SK-N-SH treated with all-trans-retinoic acid at 6 μM for 48 hours (cell line): ENCODE data around the gene ZNF70.

Experiments used
- ATAC-seq: fragments of 200-7000 bp; cut with Tn5 transposase; 3 replicates; pipeline ENCODE4 v1.9.1; 2020; ENCODE audit warnings: mild to moderate bottlenecking, moderate library complexity
- ARNTL ChIP-seq: fragments of 450-650 bp; formaldehyde crosslinking; IDR thresholded peaks from 2 replicates; pipeline ENCODE4 v1.5.0; 2020; ENCODE audit warnings: low read depth, mild to moderate bottlenecking, moderate library complexity, borderline replicate concordance
- BACH2 ChIP-seq: fragments of 250-450 bp; sonication (Bioruptor Pico); IDR thresholded peaks from 2 replicates; pipeline ENCODE4 v1.9.0; 2021; ENCODE audit warnings: mild to moderate bottlenecking, borderline replicate concordance
- CSDC2 ChIP-seq: fragments of 250-450 bp; sonication (Bioruptor Pico); IDR thresholded peaks from 2 replicates; pipeline ENCODE4 v1.5.0; 2020; ENCODE audit warnings: mild to moderate bottlenecking, moderate library complexity
- ESRRG ChIP-seq: fragments of 250-450 bp; sonication (Bioruptor Pico); IDR thresholded peaks from 2 replicates; pipeline ENCODE4 v1.6.1; 2021; ENCODE audit warnings: mild to moderate bottlenecking
- GLIS3 ChIP-seq: fragments of 250-450 bp; sonication (Bioruptor Pico); IDR thresholded peaks from 2 replicates; pipeline ENCODE4 v1.5.0; 2020; ENCODE audit warnings: mild to moderate bottlenecking, moderate library complexity
- ISL1 ChIP-seq: fragments of 250-450 bp; sonication (Bioruptor Pico); IDR thresholded peaks from 2 replicates; pipeline ENCODE4 v2.1.2; 2022; ENCODE audit warnings: mild to moderate bottlenecking, moderate library complexity
- OSR1 ChIP-seq: fragments of 250-450 bp; sonication (Bioruptor Pico); IDR thresholded peaks from 2 replicates; pipeline ENCODE4 v1.8.0; 2022; ENCODE audit warnings: moderate library complexity, mild to moderate bottlenecking, inconsistent platforms
- POU6F1 ChIP-seq: fragments of 250-450 bp; sonication (Bioruptor Pico); IDR thresholded peaks from 2 replicates; pipeline ENCODE4 v1.8.0; 2021; ENCODE audit warnings: low read depth, mild to moderate bottlenecking, moderate library complexity, borderline replicate concordance
- PPARA ChIP-seq: fragments of 250-450 bp; sonication (Bioruptor Pico); IDR thresholded peaks from 2 replicates; pipeline ENCODE4 v1.5.0; 2020; ENCODE audit warnings: mild to moderate bottlenecking, borderline replicate concordance
- RARB ChIP-seq: fragments of 250-450 bp; sonication (Bioruptor Pico); IDR thresholded peaks from 2 replicates; pipeline ENCODE4 v1.8.0; 2021; ENCODE audit warnings: mild to moderate bottlenecking, moderate library complexity
- SNAI2 ChIP-seq: fragments of 250-450 bp; sonication (Bioruptor Pico); IDR thresholded peaks from 2 replicates; pipeline ENCODE4 v1.5.0; 2020; ENCODE audit warnings: mild to moderate bottlenecking, moderate library complexity
- TCF4 ChIP-seq: fragments of 250-450 bp; sonication (Bioruptor Pico); IDR thresholded peaks from 2 replicates; pipeline ENCODE4 v1.8.0; 2021; ENCODE audit warnings: mild to moderate bottlenecking, moderate library complexity, borderline replicate concordance
- TOX ChIP-seq: fragments of 250-450 bp; sonication (Bioruptor Pico); IDR thresholded peaks from 2 replicates; pipeline ENCODE4 v1.8.0; 2021; ENCODE audit warnings: mild to moderate bottlenecking, moderate library complexity, borderline replicate concordance
- TSHZ2 ChIP-seq: fragments of 250-450 bp; sonication (Bioruptor Pico); IDR thresholded peaks from 2 replicates; pipeline ENCODE4 v1.5.0; 2020; ENCODE audit warnings: mild to moderate bottlenecking, moderate library complexity
- ZC3H10 ChIP-seq: fragments of 250-450 bp; sonication (Bioruptor Pico); IDR thresholded peaks from 2 replicates; pipeline ENCODE4 v1.5.1; 2021; ENCODE audit warnings: mild to moderate bottlenecking, moderate library complexity
- ZFP3 ChIP-seq: fragments of 250-450 bp; sonication (Bioruptor Pico); IDR thresholded peaks from 2 replicates; pipeline ENCODE4 v1.5.0; 2020; ENCODE audit warnings: mild to moderate bottlenecking, moderate library complexity
- ZFP30 ChIP-seq: fragments of 450-650 bp; formaldehyde crosslinking; IDR thresholded peaks from 2 replicates; pipeline ENCODE4 v1.5.0; 2022; ENCODE audit warnings: mild to moderate bottlenecking, moderate library complexity
- ZNF565 ChIP-seq: fragments of 450-650 bp; formaldehyde crosslinking; conservative IDR thresholded peaks from 2 replicates; pipeline ENCODE4 v1.5.0; 2020; ENCODE audit warnings: low read depth, mild to moderate bottlenecking, moderate library complexity
- ZNF70 ChIP-seq: fragments of 450-650 bp; formaldehyde crosslinking; IDR thresholded peaks from 2 replicates; pipeline ENCODE4 v1.5.0; 2020; ENCODE audit warnings: mild to moderate bottlenecking, moderate library complexity
- TF ChIP-seq, protein P1 (sequence below): fragments of 250-450 bp; sonication (Bioruptor Pico); IDR thresholded peaks from 2 replicates; pipeline ENCODE4 v1.5.1; 2020; ENCODE audit warnings: low read depth, mild to moderate bottlenecking, moderate library complexity
- TF ChIP-seq, protein P2 (sequence below): fragments of 250-450 bp; sonication (Bioruptor Pico); IDR thresholded peaks from 2 replicates; pipeline ENCODE4 v1.8.0; 2020; ENCODE audit warnings: mild to moderate bottlenecking, moderate library complexity, borderline replicate concordance
- TF ChIP-seq, protein P3 (sequence below): fragments of 250-450 bp; sonication (Bioruptor Pico); IDR thresholded peaks from 2 replicates; pipeline ENCODE4 v1.5.1; 2021; ENCODE audit warnings: mild to moderate bottlenecking, moderate library complexity

ZNF70 gene

DNA sequence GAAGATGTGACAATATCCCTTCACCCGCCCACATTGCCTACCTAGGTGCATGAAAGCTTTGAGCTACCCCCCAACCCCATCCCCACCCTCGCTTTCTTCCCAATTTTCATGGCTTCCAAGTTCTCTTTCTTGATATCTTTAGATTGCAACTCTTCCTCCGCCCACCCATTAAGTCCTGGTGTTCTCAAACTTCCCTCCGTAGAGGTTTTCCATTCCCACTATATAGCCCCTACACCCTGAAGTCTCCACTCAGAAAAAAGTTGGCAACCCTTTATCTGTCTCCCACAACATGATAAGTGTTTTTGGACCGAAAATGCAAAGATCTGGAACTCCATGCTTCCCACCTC is 572 bp downstream of the ZNF70 start:
- TF ChIP-seq TSHZ2 (CRISPR knock-in tag), result no peak
- no peak for TF ChIP-seq ZFP30 (CRISPR knock-in tag)
- TF ChIP-seq SNAI2, result no peak
- TF ChIP-seq ZFP3, result no peak
- TF ChIP-seq OSR1 (CRISPR knock-in tag), result no peak
- TF ChIP-seq ESRRG (CRISPR knock-in tag), result no peak
- TF ChIP-seq, protein P1, sequence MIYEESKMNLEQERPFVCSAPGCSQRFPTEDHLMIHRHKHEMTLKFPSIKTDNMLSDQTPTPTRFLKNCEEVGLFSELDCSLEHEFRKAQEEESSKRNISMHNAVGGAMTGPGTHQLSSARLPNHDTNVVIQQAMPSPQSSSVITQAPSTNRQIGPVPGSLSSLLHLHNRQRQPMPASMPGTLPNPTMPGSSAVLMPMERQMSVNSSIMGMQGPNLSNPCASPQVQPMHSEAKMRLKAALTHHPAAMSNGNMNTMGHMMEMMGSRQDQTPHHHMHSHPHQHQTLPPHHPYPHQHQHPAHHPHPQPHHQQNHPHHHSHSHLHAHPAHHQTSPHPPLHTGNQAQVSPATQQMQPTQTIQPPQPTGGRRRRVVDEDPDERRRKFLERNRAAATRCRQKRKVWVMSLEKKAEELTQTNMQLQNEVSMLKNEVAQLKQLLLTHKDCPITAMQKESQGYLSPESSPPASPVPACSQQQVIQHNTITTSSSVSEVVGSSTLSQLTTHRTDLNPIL (CRISPR knock-in tag), result no peak
- TF ChIP-seq, protein P2, sequence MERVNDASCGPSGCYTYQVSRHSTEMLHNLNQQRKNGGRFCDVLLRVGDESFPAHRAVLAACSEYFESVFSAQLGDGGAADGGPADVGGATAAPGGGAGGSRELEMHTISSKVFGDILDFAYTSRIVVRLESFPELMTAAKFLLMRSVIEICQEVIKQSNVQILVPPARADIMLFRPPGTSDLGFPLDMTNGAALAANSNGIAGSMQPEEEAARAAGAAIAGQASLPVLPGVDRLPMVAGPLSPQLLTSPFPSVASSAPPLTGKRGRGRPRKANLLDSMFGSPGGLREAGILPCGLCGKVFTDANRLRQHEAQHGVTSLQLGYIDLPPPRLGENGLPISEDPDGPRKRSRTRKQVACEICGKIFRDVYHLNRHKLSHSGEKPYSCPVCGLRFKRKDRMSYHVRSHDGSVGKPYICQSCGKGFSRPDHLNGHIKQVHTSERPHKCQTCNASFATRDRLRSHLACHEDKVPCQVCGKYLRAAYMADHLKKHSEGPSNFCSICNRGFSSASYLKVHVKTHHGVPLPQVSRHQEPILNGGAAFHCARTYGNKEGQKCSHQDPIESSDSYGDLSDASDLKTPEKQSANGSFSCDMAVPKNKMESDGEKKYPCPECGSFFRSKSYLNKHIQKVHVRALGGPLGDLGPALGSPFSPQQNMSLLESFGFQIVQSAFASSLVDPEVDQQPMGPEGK (CRISPR knock-in tag), result no peak
- no peak for TF ChIP-seq ISL1 (CRISPR knock-in tag)
- TF ChIP-seq ZNF565, result no peak
- TF ChIP-seq TCF4 (CRISPR knock-in tag), result no peak
- TF ChIP-seq, protein P3, sequence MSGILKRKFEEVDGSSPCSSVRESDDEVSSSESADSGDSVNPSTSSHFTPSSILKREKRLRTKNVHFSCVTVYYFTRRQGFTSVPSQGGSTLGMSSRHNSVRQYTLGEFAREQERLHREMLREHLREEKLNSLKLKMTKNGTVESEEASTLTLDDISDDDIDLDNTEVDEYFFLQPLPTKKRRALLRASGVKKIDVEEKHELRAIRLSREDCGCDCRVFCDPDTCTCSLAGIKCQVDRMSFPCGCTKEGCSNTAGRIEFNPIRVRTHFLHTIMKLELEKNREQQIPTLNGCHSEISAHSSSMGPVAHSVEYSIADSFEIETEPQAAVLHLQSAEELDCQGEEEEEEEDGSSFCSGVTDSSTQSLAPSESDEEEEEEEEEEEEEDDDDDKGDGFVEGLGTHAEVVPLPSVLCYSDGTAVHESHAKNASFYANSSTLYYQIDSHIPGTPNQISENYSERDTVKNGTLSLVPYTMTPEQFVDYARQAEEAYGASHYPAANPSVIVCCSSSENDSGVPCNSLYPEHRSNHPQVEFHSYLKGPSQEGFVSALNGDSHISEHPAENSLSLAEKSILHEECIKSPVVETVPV (CRISPR knock-in tag), result no peak
- TF ChIP-seq PPARA, result no peak
- no peak for TF ChIP-seq POU6F1
- no peak for TF ChIP-seq CSDC2
- no peak for TF ChIP-seq TOX
- TF ChIP-seq ARNTL (CRISPR knock-in tag), result no peak
- TF ChIP-seq ZC3H10 (CRISPR knock-in tag), result no peak
- TF ChIP-seq ZNF70 (CRISPR knock-in tag), result no peak
- TF ChIP-seq BACH2 (CRISPR knock-in tag), result no peak
- peak; percentile 4; the same call in 1 of the 3 replicates for ATAC-seq

DNA sequence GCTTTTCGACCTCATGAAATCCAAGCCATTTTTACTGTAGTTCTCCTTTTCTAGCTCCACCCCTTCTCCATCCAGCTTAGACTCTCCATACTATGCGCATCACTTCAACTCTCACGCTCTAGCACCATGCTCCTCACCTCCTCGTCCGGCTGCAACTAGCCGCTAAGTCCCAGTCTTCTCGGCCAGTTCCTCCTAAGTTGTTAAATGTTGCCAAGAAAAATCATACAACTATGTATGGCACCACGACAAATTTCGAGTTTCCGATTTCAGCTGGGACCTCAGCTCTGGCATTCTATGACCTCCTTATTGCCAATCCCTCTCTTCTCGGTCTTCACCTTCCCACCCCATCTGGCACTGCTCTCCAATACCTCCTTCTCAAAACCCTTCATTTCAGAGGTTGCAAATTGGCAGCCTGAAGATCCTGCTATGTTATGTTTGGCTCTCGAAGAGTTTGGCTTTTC is 1.0 kb downstream of the ZNF70 start:
- no peak for ATAC-seq
- TF ChIP-seq TOX (no peak), RARB (CRISPR knock-in tag) (no peak)
- TF ChIP-seq, protein P3 (CRISPR knock-in tag), result no peak

DNA sequence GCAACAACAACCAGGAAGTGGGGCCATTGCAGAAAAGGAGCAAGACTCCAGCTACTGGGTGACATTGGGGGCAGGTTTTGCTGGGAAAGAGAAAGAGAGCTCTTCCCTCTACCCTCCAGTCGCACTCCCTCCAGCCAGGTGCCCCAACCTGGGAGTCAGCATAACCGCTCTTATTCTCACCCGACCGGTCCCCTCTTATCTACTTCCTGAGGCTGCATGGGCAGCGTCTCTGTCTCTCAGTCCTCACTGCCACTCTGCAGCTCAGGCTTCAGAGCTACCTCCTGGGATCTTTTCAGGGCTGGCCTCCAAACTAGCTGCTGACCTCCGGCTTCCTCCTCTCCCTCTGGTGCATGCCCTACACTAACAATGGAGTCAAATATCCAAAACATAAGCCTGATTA is 5.1 kb downstream of the ZNF70 start:
- TF ChIP-seq SNAI2 (no peak), ZFP30 (CRISPR knock-in tag) (no peak), RARB (CRISPR knock-in tag) (no peak), POU6F1 (no peak), TOX (no peak), ZFP3 (no peak), ISL1 (CRISPR knock-in tag) (no peak), PPARA (no peak), GLIS3 (CRISPR knock-in tag) (no peak), TCF4 (CRISPR knock-in tag) (no peak)
- ATAC-seq, result no peak
